Naive thymus-derived CD4-positive, alpha-beta T cell (primary cell): ENCODE results near the gene SLC26A4. TPM values are rescaled to one million over a fixed set of nuclear protein-coding genes. Genes with fewer than 3 reads are reported as not detected.

Experiments used
- ATAC-seq: fragments of 150-1000 bp; cut with Tn5 transposase; 2 replicates; pipeline ENCODE4 v1.10.0; 2021; ENCODE audit warnings: mild to moderate bottlenecking, moderate library complexity
- CTCF ChIA-PET: fragments of 350-600 bp; sonication (Branson Sonifier 250); formaldehyde crosslinking; loops from one replicate; lab custom pipeline; 2021; ENCODE audit warnings: antibody characterized with exemption; lab: Charles Lee
- POLR2A ChIA-PET: fragments of 350-600 bp; sonication (Branson Sonifier 250); formaldehyde crosslinking; loops from one replicate; lab custom pipeline; 2021; ENCODE audit warnings: antibody characterized with exemption, inconsistent platforms; lab: Charles Lee
- DNase-seq, 9 donors: peaks; one replicate each; pipeline versions ENCODE4 v3.0.0 to v3.0.0-alpha.2; 2020 to 2022; ENCODE audit warnings: mixed read lengths in 1 of 9
- H3K27ac ChIP-seq: one replicate; pipeline ENCODE4 v1.7.0; 2013; ENCODE audit warnings: mild to moderate bottlenecking, low read depth, low read length, moderate library complexity
- H3K27me3 ChIP-seq, 2 donors: one replicate each; pipeline ENCODE4 v1.7.0; 2013; ENCODE audit warnings: low read length in 2 of 2, mild to moderate bottlenecking in 2 of 2, moderate library complexity in 2 of 2; ENCODE audit not compliant: control insufficient read depth in 2 of 2, insufficient read depth in 2 of 2
- H3K36me3 ChIP-seq, 3 experiments: 1 replicate in 2 of 3; 2 replicates in 1 of 3; pipeline ENCODE4 v1.7.0; 2013; ENCODE audit warnings: low read length in 3 of 3, mild to moderate bottlenecking in 3 of 3, moderate library complexity in 1 of 3; ENCODE audit not compliant: insufficient read depth in 3 of 3, control insufficient read depth in 2 of 3
- H3K4me1 ChIP-seq, 2 donors: one replicate each; pipeline ENCODE4 v1.7.0; 2013; ENCODE audit warnings: low read length in 2 of 2, mild to moderate bottlenecking in 2 of 2, moderate library complexity in 1 of 2; ENCODE audit not compliant: control insufficient read depth in 2 of 2, insufficient read depth in 2 of 2
- H3K4me3 ChIP-seq: 2 replicates; pipeline ENCODE4 v1.7.0; 2013; ENCODE audit warnings: mild to moderate bottlenecking, low read length
- H3K9me3 ChIP-seq, 3 experiments: 1 replicate in 2 of 3; 2 replicates in 1 of 3; pipeline ENCODE4 v1.7.0; 2013; ENCODE audit warnings: low read length in 3 of 3; ENCODE audit not compliant: control insufficient read depth in 2 of 3
- H3K27ac Mint-ChIP-seq, 9 donors: one replicate each; pipeline ENCODE4 v1.8.0; 2020 to 2022; ENCODE audit warnings: mixed read lengths in 9 of 9, mild to moderate bottlenecking in 8 of 9, moderate library complexity in 5 of 9, inconsistent platforms in 2 of 9
- H3K27me3 Mint-ChIP-seq, 5 donors: one replicate each; pipeline ENCODE4 v1.8.0; 2021 to 2022; ENCODE audit warnings: mixed read lengths in 5 of 5, mild to moderate bottlenecking in 1 of 5
- H3K36me3 Mint-ChIP-seq, 5 donors: one replicate each; pipeline ENCODE4 v1.8.0; 2020 to 2022; ENCODE audit warnings: mixed read lengths in 5 of 5, mild to moderate bottlenecking in 3 of 5, inconsistent platforms in 1 of 5
- H3K4me1 Mint-ChIP-seq, 7 donors: one replicate each; pipeline ENCODE4 v1.8.0; 2020 to 2022; ENCODE audit warnings: mixed read lengths in 7 of 7, mild to moderate bottlenecking in 3 of 7, inconsistent platforms in 1 of 7
- H3K4me3 Mint-ChIP-seq, 10 donors: one replicate each; pipeline ENCODE4 v1.8.0; 2020 to 2022; ENCODE audit warnings: mild to moderate bottlenecking in 10 of 10, mixed read lengths in 10 of 10, moderate library complexity in 6 of 10, inconsistent platforms in 2 of 10
- H3K9me3 Mint-ChIP-seq, 11 donors: one replicate each; pipeline ENCODE4 v1.8.0; 2020 to 2022; ENCODE audit warnings: mixed read lengths in 11 of 11, mild to moderate bottlenecking in 4 of 11, inconsistent platforms in 1 of 11, moderate library complexity in 1 of 11
- intact Hi-C, 2 donors: fragments of 100-400 bp; cut with micrococcal nuclease; formaldehyde crosslinking; loops; one replicate each; pipeline ENCODE4 v1.15.1; 2023
- polyA plus RNA-seq, 2 donors: library from polyadenylated mRNA; unstranded; fragments of 300-500 nt; fragmentation: Illumina TruSeq; gene quantifications; one replicate each; pipeline ENCODE4 v1.2.3, GENCODE V29; 2021
- total RNA-seq, 6 experiments: library from RNA in 5 of 6; stranded (reverse) in 5 of 6; gene quantifications; 1 replicate in 5 of 6; 2 replicates in 1 of 6; pipeline ENCODE4 v1.2.3 and lab custom pipeline; 2021 to 2026

Gene SLC26A4
- total and polyA plus RNA-seq, 7 experiments from 2014 or later = 0.24 to 7.3 (median 0.27) TPM; not detected in 4

DNA sequence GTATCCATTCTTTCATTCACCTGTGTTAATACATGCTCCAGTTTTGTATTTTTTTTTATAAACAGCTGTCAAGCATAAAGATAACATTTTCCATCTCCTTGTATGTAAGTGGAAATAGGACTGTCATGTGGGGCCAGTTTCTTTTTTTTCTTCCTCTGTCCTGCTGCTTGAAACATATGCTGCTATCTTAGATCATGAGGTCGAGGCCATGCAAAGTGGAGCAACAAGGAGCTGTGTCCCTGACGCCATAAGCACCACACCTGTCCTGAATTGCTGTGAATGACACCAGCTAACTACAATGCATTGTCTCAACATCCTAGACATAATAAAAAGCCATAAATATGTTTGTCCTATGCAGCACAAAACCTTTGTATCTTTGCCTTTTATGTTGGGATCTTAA, 37.7 kb upstream of the SLC26A4 start:
- H3K9me3 Mint-ChIP-seq = peaks cover 0 to 8% (median 0%) of the 10 kb centered on the region in 11 donors

DNA sequence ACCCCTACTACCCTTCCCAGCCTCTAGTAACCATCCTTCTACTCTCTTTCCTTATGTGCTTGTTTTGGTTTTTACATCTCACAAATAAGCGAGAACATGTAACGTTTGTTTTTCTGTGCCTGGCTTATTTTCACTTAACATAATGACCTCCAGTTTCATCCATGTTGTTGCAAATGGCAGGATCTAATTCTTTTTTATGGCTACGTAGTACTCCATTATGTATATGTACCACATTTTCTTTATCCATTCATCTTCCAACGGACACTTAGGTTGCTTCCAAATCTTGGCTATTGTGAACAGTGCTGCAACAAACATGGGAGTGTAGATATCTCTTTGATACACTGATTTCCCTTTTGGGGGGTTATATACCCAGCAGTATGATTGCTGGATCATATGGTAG, 33.6 kb upstream of the SLC26A4 start:
- DNase-seq = no peak
- Mint-ChIP-seq H3K9me3 (peaks cover 0 to 8% (median 0%) of the 10 kb centered on the region in 11 donors), H3K4me1 (peaks cover 0 to 23% (median 0%) of the 10 kb centered on the region in 7 donors), H3K36me3 (peaks cover 0 to 28% (median 21%) of the 10 kb centered on the region in 5 donors), H3K27me3 (no peaks in the 10 kb centered on the region), H3K27ac (no peak overlapping the region), H3K4me3 (no peak overlapping the region)
- Histone ChIP-seq H3K4me1 (no peaks in the 10 kb centered on the region), H3K27ac (no peak overlapping the region), H3K36me3 (peaks cover 0 to 6% (median 0%) of the 10 kb centered on the region in 3 experiments), H3K27me3 (no peaks in the 10 kb centered on the region), H3K9me3 (no peaks in the 10 kb centered on the region), H3K4me3 (no peak overlapping the region)
- POLR2A ChIA-PET = no interaction called here
- no peak for ATAC-seq
- CTCF ChIA-PET = no interaction called here
- intact Hi-C loops = no loop called here

More for the DNA sequence above, 37.7 kb upstream of the SLC26A4 start:
- Histone ChIP-seq H3K4me1 (no peaks in the 10 kb centered on the region), H3K36me3 (no peaks in the 10 kb centered on the region), H3K27me3 (no peaks in the 10 kb centered on the region), H3K9me3 (no peaks in the 10 kb centered on the region), H3K27ac (no peak overlapping the region), H3K4me3 (no peak overlapping the region)
- Mint-ChIP-seq H3K4me3 (no peak overlapping the region), H3K4me1 (no peaks in the 10 kb centered on the region), H3K27ac (no peak overlapping the region), H3K27me3 (no peaks in the 10 kb centered on the region), H3K36me3 (peaks cover 0 to 23% (median 7%) of the 10 kb centered on the region in 5 donors)
- ATAC-seq (no peak), DNase-seq (no peak)
- CTCF ChIA-PET = no interaction called here
- POLR2A ChIA-PET = no interaction called here
- intact Hi-C loops = loop anchor here in 1 of 2 donors (2.0 kb wide), 1 partner anchor 36 kb away; no protein-coding TSS in a partner anchor

- POLR2A ChIA-PET = no interaction called here
- H3K27me3 Mint-ChIP-seq = peaks cover 0 to 5% (median 0%) of the 10 kb centered on the region in 5 donors
- H3K27ac Mint-ChIP-seq = peak overlapping the region in 1 of 9 donors; percentile 84
- Histone ChIP-seq H3K36me3 (peaks cover 0 to 6% (median 0%) of the 10 kb centered on the region in 3 experiments), H3K4me1 (no peaks in the 10 kb centered on the region), H3K9me3 (no peaks in the 10 kb centered on the region), H3K27me3 (no peaks in the 10 kb centered on the region), H3K27ac (no peak overlapping the region), H3K4me3 (no peak overlapping the region)
- H3K4me3 Mint-ChIP-seq = peak overlapping the region in 1 of 10 donors; percentile 43
- H3K36me3 Mint-ChIP-seq = peaks cover 0 to 31% (median 25%) of the 10 kb centered on the region in 5 donors
- peak; percentile 69 for ATAC-seq
- peaks cover 0 to 38% (median 0%) of the 10 kb centered on the region in 7 donors for H3K4me1 Mint-ChIP-seq
- CTCF ChIA-PET = no interaction called here
- intact Hi-C loops = no loop called here
- peaks cover 0 to 8% (median 0%) of the 10 kb centered on the region in 11 donors for H3K9me3 Mint-ChIP-seq
- no peak for DNase-seq
Measured at GRCh38 chr7:107628461-107629064, 32.1 kb upstream of the SLC26A4 start.

GRCh38 chr7:107630342-107630741, 30.3 kb upstream of the SLC26A4 start:
- peaks cover 0 to 6% (median 0%) of the 10 kb centered on the region in 3 experiments for H3K36me3 ChIP-seq
- Mint-ChIP-seq H3K4me3 (no peak overlapping the region), H3K4me1 (peaks cover 0 to 54% (median 0%) of the 10 kb centered on the region in 7 donors), H3K27me3 (peaks cover 0 to 11% (median 0%) of the 10 kb centered on the region in 5 donors), H3K27ac (no peak overlapping the region), H3K36me3 (peaks cover 0 to 35% (median 22%) of the 10 kb centered on the region in 5 donors), H3K9me3 (peaks cover 0 to 12% (median 0%) of the 10 kb centered on the region in 11 donors)
- no peak overlapping the region for H3K4me3 ChIP-seq
- DNase-seq (no peak), ATAC-seq (no peak)
- intact Hi-C loops = no loop called here
- no peak overlapping the region for H3K27ac ChIP-seq
- CTCF ChIA-PET = no interaction called here
- no peaks in the 10 kb centered on the region for H3K4me1 ChIP-seq
- no peaks in the 10 kb centered on the region for H3K27me3 ChIP-seq
- POLR2A ChIA-PET = no interaction called here
- H3K9me3 ChIP-seq = no peaks in the 10 kb centered on the region

DNA sequence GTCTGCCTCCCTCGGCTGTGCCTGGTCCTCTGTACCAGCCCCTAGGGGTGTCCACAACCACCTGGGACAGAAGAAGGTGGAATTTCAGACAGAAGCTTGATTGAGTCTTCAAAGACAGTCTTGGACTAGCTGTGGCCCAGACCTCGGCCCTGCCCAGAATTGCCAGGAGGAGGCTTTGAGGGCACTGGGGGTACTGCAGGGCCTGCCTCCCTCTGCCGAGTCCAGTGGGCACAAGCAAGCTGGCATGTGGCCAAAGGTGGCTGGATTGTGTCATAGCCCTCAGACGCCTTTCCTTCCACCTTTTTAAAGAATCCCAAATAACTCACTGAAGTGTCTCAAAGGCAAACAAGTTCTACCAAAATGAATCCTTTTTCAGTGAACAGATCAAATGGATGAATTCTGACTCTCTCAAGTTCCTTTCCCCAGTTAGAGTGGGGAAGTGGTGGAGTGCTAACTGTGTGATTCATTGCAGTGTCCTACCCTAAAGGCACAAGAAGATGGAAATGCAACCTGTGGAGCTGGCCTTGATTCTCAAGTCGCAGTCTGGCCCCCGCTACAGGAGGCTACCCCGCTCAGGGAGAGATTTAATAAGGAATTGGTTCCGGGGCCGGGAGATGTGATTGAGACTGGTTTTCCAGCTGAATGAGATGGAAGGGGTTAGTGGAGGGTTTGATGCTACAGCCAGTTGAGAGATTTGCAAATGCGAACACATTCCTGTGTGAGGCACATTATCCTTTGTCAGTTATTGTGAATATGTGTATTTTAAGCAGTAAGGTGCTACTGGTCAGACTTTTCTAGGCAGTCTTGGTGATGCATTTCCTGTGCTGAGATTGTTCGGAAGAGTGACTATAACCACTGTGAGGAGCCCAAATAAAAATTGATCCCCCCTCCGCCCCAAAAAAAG, 28.8 kb upstream of the SLC26A4 start:
- H3K4me1 ChIP-seq = no peaks in the 10 kb centered on the region
- no peak for ATAC-seq
- Mint-ChIP-seq H3K36me3 (peaks cover 0 to 38% (median 24%) of the 10 kb centered on the region in 5 donors), H3K9me3 (peaks cover 0 to 14% (median 0%) of the 10 kb centered on the region in 11 donors), H3K4me1 (peaks cover 0 to 60% (median 0%) of the 10 kb centered on the region in 7 donors), H3K27me3 (peaks cover 0 to 14% (median 0%) of the 10 kb centered on the region in 5 donors), H3K27ac (no peak overlapping the region), H3K4me3 (no peak overlapping the region)
- peaks cover 0 to 6% (median 0%) of the 10 kb centered on the region in 3 experiments for H3K36me3 ChIP-seq
- no peaks in the 10 kb centered on the region for H3K27me3 ChIP-seq
- no peaks in the 10 kb centered on the region for H3K9me3 ChIP-seq
- ChIA-PET CTCF (no interaction called here), POLR2A (no interaction called here)
- H3K27ac ChIP-seq = no peak overlapping the region
- intact Hi-C loops = no loop called here
- no peak for DNase-seq
- no peak overlapping the region for H3K4me3 ChIP-seq

- no peaks in the 10 kb centered on the region for H3K27me3 ChIP-seq
- CTCF ChIA-PET = no interaction called here
- Mint-ChIP-seq H3K36me3 (peaks cover 0 to 32% (median 18%) of the 10 kb centered on the region in 5 donors), H3K27me3 (peaks cover 0 to 16% (median 0%) of the 10 kb centered on the region in 5 donors), H3K4me1 (peaks cover 0 to 60% (median 0%) of the 10 kb centered on the region in 7 donors), H3K9me3 (peaks cover 0 to 9% (median 1%) of the 10 kb centered on the region in 11 donors), H3K27ac (peak overlapping the region in 1 of 9 donors; percentile 7), H3K4me3 (no peak overlapping the region)
- H3K4me1 ChIP-seq = no peaks in the 10 kb centered on the region
- POLR2A ChIA-PET = no interaction called here
- H3K9me3 ChIP-seq = no peaks in the 10 kb centered on the region
- ATAC-seq (no peak), DNase-seq (no peak)
- H3K27ac ChIP-seq = no peak overlapping the region
- intact Hi-C loops = no loop called here
- peaks cover 0 to 6% (median 0%) of the 10 kb centered on the region in 3 experiments for H3K36me3 ChIP-seq
- no peak overlapping the region for H3K4me3 ChIP-seq
Measured at GRCh38 chr7:107632492-107632865, 28.1 kb upstream of the SLC26A4 start.
